ENCODE data around the gene IL26.

The IL26 gene

DNA sequence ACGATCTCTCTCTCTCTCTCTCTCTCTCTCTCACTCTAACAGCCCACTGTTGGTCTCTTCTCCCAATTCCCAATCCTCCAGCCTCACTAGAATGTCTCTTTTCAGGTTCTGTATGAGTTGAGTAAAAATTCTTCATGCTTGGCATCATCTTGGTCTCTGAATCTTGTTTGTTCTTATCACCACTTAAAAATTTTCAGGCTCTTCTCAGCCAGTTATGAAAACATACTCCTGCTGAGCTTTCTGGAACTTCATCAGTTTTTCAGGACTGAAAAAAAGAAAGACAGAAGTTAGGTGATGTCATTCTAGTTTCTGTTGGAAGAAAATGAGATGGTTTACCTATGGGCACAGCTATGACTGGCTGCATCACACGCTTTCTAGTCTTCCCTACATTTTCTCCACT lies 39.2 kb upstream of the IL26 start:
- TF ChIP-seq, protein P1, sequence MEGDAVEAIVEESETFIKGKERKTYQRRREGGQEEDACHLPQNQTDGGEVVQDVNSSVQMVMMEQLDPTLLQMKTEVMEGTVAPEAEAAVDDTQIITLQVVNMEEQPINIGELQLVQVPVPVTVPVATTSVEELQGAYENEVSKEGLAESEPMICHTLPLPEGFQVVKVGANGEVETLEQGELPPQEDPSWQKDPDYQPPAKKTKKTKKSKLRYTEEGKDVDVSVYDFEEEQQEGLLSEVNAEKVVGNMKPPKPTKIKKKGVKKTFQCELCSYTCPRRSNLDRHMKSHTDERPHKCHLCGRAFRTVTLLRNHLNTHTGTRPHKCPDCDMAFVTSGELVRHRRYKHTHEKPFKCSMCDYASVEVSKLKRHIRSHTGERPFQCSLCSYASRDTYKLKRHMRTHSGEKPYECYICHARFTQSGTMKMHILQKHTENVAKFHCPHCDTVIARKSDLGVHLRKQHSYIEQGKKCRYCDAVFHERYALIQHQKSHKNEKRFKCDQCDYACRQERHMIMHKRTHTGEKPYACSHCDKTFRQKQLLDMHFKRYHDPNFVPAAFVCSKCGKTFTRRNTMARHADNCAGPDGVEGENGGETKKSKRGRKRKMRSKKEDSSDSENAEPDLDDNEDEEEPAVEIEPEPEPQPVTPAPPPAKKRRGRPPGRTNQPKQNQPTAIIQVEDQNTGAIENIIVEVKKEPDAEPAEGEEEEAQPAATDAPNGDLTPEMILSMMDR (IDR thresholded peaks at IDR 0.05) = no peak

- TF ChIP-seq, protein P1 (IDR thresholded peaks at IDR 0.05) = no peak
Observed at GRCh38 chr12:68264158-68264855, 38.7 kb upstream of the IL26 start.

DNA sequence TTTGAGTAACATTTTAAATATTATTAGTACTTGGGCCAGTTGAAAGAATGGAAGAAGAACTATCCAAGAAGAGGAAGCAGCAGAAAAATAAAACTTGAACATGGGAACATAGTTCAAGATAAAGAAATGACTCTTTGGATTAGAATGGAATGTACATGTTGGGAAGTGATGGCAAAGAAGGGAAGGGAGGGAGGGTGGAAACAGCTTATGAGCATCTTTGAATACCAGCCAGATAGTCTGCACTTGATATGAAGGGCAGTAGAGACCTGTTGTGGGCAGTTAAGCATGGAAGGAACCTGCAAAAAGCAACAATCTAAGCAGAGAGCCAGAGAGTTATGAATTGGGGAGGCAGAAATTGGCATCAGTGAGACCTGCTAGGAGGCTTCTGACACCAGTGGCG lies 37.8 kb upstream of the IL26 start:
- TF ChIP-seq, protein P1 (IDR thresholded peaks at IDR 0.05) = no peak

DNA sequence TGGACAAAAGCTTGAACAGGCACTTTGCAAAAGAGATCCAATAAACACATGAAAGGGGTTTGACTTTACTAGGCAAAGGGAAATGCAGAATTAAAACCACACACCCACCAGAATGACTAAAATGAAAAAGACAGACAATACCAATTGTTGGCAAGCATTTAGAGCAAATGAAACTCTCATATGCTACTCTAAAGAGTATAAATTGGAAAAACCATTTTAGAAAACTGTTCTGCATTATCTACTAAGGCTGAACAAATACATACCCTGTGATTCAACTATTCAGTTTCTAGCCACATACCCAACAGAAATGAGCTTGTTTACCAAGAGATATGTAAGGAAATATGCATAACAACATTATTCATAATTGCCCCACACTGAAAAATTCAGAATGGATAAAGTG lies 36.3 kb upstream of the IL26 start:
- TF ChIP-seq, protein P1 (IDR thresholded peaks at IDR 0.05) = no peak

GRCh38 chr12:68260153-68260552 lies 34.5 kb upstream of the IL26 start:
- TF ChIP-seq, protein P1 (IDR thresholded peaks at IDR 0.05) = no peak

- TF ChIP-seq, protein P1 (IDR thresholded peaks at IDR 0.05) = no peak
Observed at GRCh38 chr12:68259318-68259940, 33.8 kb upstream of the IL26 start.

DNA sequence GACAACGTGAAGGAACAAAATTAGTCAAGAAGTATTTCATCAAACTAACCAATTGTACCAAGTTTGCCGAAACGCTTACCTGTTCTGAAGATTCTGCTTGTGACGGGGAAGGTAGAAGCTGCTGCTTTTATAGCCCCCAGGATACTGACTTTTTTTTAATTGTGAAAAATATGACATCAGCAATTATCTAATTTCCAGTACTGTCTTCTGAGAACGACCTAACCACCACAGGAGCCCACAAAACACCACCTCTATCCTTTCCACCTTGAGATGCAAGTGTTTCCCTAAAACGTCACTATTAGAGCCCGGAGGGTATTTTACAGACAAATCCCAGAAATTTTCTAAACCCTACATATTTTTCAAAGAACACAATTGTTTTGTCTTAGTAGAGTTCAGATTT lies 27.9 kb upstream of the IL26 start, which contains the start of gene IL22:
Gene IL22, minus strand, starts transcription at position 101 of the 400 bp plus-strand sequence. CDS start 156 bp downstream, outside the sequence.
- TF ChIP-seq, protein P1 (IDR thresholded peaks at IDR 0.05) = no peak

Measured in LNCAP (cell line).